SU-DHL-6 (cell line): ENCODE measurements around the gene CGREF1.

Source experiments
- EZH2phosphoT487 ChIP-seq: fragments of 200-600 bp; sonication (generic), shearing (Covaris generic); conservative IDR thresholded peaks from 2 replicates; pipeline ENCODE4 v1.6.1; 2018; ENCODE audit warnings: mild to moderate bottlenecking, antibody characterized with exemption, low read length, moderate library complexity, mixed read lengths
- TF ChIP-seq, protein P1 (sequence below): fragments of 200-600 bp; sonication (generic); IDR thresholded peaks from one replicate; pipeline ENCODE4 v1.5.1; 2017; ENCODE audit warnings: antibody characterized with exemption, mild to moderate bottlenecking, low read length, moderate library complexity; ENCODE audit not compliant: insufficient read depth, poor library complexity, severe bottlenecking

GRCh38 chr2:27080603-27080936 is 38.4 kb downstream of the CGREF1 start:
- TF ChIP-seq, protein P1, sequence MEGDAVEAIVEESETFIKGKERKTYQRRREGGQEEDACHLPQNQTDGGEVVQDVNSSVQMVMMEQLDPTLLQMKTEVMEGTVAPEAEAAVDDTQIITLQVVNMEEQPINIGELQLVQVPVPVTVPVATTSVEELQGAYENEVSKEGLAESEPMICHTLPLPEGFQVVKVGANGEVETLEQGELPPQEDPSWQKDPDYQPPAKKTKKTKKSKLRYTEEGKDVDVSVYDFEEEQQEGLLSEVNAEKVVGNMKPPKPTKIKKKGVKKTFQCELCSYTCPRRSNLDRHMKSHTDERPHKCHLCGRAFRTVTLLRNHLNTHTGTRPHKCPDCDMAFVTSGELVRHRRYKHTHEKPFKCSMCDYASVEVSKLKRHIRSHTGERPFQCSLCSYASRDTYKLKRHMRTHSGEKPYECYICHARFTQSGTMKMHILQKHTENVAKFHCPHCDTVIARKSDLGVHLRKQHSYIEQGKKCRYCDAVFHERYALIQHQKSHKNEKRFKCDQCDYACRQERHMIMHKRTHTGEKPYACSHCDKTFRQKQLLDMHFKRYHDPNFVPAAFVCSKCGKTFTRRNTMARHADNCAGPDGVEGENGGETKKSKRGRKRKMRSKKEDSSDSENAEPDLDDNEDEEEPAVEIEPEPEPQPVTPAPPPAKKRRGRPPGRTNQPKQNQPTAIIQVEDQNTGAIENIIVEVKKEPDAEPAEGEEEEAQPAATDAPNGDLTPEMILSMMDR, result no peak
- no peak for TF ChIP-seq EZH2phosphoT487
